HG03196 (cell line): ENCODE measurements around the gene PRKACA.
"Not testable (repeated sequence)": the region's sequence is repeated elsewhere in the genome, so short reads cannot be mapped to it uniquely, and the experiment has no call there.

Experiments
- ATAC-seq: cut with Tn5 transposase; IDR thresholded peaks from one replicate; pipeline ENCODE4 v1.9.1; 2021; ENCODE audit not compliant: unreplicated experiment

Gene PRKACA

GRCh38 chr19:14051980-14052379 lies 65.6 kb downstream of the PRKACA start:
- no peak for ATAC-seq

- ATAC-seq = not testable (repeated sequence)
Observed at GRCh38 chr19:14050961-14051360, 66.6 kb downstream of the PRKACA start.

GRCh38 chr19:14050512-14050911 lies 67.0 kb downstream of the PRKACA start:
- no peak for ATAC-seq

- no peak for ATAC-seq
Observed at GRCh38 chr19:14048443-14049153, 69.0 kb downstream of the PRKACA start.

- ATAC-seq = not testable (repeated sequence)
Observed at GRCh38 chr19:14047866-14048265, 69.7 kb downstream of the PRKACA start.

GRCh38 chr19:14042659-14043608 lies 74.6 kb downstream of the PRKACA start:
- ATAC-seq = not testable (repeated sequence)
